CD4-positive, alpha-beta T cell treated with Interleukin-10 for 1 hour (primary cell): ENCODE results near the gene HPCAL1.
"Not testable (repeated sequence)": the region's sequence is repeated elsewhere in the genome, so short reads cannot be mapped to it uniquely, and the experiment has no call there.

ENCODE experiments used
- DNase-seq: peaks from one replicate; pipeline ENCODE4 v3.0.0-alpha.2; 2020

The HPCAL1 gene

DNA sequence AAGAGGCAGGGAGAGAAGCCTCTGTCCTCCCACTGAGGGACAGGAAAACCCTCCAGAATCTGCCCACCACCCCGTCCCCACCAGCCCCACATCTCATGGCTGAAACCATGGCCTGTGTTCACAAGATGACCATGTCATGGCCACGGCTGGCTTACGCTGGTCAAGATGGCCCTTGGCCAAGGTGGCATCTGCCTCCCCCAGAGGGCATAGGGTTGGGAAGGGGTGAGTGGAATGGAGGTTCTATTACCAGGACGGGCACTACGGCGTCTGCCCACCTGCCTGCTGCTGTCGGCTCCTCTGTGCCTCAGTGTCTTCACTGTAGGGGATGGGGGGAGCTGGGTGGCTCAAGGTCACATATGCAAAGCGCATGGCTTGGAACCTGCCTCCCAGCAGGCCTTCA is 125.7 kb downstream of the HPCAL1 start:
- DNase-seq, result no peak

- DNase-seq, result no peak
Measured at GRCh38 chr2:10428924-10429323, 126.2 kb downstream of the HPCAL1 start.

- DNase-seq, result no peak
Measured at GRCh38 chr2:10430886-10431622, 128.3 kb downstream of the HPCAL1 start.

DNA sequence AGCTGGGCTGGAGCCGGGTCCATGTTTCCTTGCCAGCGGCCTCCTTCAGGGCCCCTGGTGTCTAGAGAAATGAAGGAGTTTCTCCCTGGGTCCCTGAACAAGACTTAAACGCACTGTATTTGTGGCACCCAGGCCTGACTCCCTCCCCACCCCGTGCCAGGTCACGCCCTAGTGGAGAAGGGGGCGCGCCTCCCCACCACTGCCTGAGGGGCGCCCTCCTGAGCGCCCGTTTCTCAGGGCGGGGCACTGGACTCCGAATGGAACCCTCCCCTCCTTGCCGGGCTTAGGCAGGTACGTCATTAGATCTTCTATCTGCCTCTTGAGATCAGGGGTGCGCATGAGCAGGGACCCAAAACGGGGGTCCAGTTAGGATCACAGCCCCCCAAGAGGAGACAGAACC is 129.1 kb downstream of the HPCAL1 start:
- DNase-seq, result no peak

DNA sequence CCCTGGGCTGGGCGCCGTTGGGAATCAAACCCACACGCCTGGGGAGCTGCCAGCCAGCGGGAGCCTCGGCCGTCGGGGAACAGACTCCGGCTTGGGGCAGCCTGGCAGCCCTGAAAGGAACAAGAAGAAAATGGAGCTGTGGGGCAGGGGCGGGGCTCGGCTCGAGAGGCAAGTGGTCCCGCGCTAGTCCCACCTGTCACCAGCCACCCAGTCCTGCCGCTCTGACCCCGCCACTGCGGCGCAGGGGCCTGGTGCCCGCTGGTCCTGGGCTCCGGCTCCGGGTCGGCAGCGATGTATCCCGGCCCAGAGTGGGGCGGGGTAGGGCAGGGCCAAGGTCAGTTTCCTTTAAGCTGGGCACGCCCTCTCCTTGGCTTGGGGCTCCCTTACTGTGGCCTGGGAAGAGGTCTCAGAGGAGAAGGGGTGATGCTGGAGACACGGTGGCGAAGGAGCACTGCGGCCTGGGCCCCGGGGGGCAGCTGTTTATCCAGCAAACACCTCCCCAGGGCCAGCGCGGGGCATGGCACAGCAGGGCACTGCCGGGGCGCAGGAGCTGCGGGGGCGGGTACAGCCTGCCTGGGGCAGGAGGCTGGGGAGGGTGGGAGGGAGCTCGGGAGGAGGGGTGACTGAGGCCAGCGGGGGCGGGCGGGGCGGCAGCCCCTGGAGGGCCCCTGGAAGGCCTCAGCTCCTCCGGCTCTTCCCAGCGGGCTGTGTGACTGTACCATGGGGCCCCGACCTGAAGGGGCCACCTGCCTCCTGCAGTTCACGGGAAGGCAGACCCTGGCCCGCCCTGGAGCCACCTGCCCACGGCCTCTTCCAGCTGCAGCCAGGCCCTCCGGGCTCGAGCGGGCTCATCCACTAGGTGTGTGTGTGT is 129.8 kb downstream of the HPCAL1 start:
- no peak for DNase-seq

- DNase-seq, result no peak
Measured at GRCh38 chr2:10433264-10433946, 130.7 kb downstream of the HPCAL1 start.

DNA sequence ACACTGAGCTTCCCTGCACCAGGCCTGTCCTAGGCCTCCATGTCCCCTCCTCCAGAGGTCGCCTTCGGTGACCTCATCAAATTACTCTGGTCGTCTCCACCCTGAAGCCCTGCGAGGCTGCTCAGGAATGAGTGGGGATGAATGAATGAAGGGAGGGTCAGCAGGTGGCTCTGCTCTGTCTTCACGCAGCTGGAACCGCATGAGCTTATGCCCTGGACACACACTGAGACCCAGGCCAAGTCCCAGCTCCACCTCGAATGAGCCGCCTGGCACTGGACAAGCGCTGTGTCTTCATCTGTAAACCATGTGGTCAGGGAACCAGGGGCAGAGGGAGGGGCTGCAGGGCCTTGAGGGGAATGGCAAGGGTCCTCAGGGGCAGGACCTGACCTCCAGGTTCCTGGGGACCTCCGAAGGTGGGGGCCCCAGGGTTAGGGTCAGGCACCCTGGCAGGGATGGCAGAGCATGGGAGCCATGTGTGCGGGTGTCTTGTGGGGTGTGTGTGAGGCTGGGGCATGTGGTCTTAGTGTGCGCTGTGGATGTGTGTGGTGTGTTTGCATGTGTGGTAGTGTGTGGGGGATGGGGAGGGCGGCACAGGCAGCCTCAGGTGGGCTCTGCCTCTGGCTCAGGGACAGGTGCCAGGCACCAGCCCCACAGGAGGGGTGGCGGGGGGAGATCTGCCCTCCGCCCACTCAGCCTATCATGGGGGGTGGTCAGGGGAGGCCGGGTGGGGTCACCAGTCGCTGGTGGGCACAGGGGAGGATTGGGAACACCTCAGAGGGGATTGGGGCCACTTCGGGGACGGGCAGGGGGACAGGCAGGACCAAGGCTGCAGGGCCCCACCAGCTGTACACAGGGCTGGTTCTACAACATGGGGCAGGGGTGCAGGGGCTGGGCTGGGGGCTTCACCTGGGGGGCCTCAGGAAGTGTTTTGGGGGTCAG is 131.5 kb downstream of the HPCAL1 start:
- no peak for DNase-seq

GRCh38 chr2:10434886-10435819 is 132.4 kb downstream of the HPCAL1 start:
- peak; percentile 81 for DNase-seq

DNA sequence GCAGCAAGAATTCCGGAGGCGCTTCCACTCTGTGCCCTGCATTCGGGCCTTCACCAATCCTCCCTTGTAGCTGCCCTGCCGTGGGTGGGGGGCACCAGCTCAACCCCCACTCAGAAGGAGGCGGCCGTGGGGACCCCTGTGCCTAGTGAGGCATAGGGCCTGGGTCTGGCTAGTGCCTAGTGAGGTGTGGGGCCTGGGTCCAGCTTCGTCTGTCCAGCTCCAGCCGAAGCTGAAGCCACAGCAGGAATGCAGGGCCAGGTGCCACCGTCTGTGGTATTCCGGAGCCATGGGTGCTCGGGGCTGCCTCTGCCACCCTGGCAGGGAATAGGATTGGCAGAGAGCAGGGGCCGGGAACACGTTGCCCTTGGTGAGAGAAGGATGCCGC is 133.1 kb downstream of the HPCAL1 start:
- DNase-seq, result no peak

GRCh38 chr2:10436583-10437110 is 133.9 kb downstream of the HPCAL1 start:
- DNase-seq, result no peak

- no peak for DNase-seq
Measured at GRCh38 chr2:10437806-10438205, 135.1 kb downstream of the HPCAL1 start.

- DNase-seq, result no peak
Measured at GRCh38 chr2:10438688-10439087, 136.0 kb downstream of the HPCAL1 start.

- no peak for DNase-seq
Measured at GRCh38 chr2:10439185-10439879, 136.6 kb downstream of the HPCAL1 start.

DNA sequence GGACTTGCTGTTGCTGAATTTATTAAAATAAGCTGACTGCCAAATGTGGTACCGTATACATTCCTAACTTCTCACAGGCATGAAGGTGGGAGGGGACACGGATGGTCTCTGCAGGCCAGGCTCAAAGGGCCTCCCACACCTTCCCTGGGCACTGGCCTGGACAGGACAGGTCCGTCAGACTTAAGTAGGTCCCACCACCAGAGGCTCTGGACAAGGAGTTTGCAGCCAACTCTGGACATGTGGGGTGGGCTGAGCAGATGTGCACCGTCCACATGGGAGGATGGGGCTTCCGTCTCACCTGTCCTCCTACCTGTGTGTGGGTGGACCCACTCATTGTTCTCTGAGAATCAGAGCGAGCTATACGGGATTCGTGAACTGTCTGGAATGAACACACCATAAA is 137.3 kb downstream of the HPCAL1 start:
- DNase-seq, result no peak

DNA sequence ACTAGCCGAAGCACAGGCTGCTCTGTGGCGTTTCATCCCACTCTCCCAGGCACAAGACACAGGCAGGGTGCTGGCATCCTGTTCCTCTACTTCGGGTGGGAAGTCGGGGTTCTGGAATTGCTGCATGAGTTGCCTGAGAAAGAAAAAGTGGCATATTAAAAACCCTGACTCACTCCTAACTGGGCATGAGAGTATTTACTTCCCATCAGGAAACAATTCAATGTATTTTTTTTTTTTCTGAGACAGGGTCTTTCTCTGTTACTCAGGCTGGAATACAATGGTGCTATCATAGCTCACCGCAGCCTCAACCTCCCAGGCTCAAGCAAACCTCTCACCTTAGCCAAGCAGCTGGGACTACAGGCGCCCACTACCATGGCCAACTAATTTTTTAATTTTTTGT is 138.0 kb downstream of the HPCAL1 start:
- no peak for DNase-seq

DNA sequence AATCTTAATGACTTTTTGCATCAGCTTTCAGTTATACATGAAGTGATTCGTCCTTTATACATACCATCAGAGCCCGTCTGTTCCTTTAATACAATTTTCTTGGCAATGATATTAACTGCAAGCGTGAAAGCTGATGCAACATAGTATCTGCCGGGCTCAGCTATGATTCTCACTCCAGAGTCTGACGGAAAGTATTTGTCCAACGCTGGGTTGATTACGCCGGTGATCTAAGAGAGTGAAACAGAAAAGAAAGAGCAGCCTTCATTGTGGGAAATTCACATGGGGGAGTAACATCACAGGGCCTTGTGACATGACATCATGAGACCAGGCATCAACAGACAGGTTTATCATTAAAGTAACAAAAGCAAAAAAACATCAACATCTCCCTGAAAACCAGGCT is 139.2 kb downstream of the HPCAL1 start:
- no peak for DNase-seq

- DNase-seq, result not testable (repeated sequence)
Measured at GRCh38 chr2:10442469-10443126, 139.9 kb downstream of the HPCAL1 start.

DNA sequence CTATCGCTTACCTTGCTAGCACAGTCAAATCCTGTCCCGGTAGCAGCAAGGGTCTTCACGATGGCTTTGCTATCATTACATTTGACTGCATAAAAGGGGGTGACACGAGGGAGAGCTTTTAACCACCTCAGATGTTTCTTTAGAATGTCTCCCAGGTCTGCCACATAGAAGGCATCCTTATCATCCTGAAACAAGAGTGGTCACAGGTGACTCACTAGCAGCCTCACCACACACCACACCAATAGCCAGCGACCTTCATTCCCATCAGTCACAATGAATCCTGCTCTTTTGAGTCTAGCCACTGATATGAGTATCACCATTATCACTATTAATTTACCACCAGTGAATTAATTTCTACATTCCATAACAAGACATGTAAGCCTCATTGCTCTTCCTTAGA is 141.8 kb downstream of the HPCAL1 start:
- no peak for DNase-seq

DNA sequence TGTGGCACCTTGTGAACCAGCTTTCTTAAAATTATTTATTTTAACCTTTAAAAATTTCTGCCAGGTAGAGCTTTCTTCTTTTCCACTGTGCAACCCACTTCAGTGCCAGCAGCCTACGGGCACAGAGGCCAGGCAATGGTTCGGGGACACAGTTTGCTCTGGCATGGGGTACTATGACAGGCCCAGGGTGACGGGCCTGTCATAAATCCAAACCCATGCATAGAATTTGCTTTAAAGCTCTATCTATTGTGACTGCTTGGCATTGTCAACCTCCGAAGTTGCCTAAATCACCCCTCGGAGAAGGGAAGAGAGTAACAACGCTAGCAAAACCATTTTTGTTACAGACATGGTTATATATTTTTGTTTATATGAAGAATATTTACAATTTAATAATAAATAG is 143.9 kb downstream of the HPCAL1 start:
- no peak for DNase-seq
